ENCODE data around the gene POU4F1. TPM values are rescaled to one million over a fixed set of nuclear protein-coding genes. Genes with fewer than 3 reads are reported as not detected.

Gene POU4F1
- total and polyA plus RNA-seq, 2 experiments from 2014 or later: 0.03 to 0.05 TPM

GRCh38 chr13:78610381-78610883 lies 7.1 kb upstream of the POU4F1 start:
- Mint-ChIP-seq H3K9me3 (no peaks in the 10 kb centered on the region; the same call in 2 of the 3 replicates), H3K27me3 (ENCODE audit: insufficient read depth, low read depth, poor library complexity) (peaks cover 74% of the 10 kb centered on the region), H3K36me3 (ENCODE audit: low read depth) (peaks cover 2% of the 10 kb centered on the region; the same call in 2 of the 3 replicates), H3K27ac (no peak overlapping the region), H3K4me3 (peak overlapping the region; percentile 76; the same call in 1 of the 3 replicates), H3K4me1 (peaks cover 39% of the 10 kb centered on the region)
- TF ChIP-seq EZH2 (IDR thresholded peaks at IDR 0.05; ENCODE audit: low read depth, unreplicated experiment): peak; percentile 25
- TF ChIP-seq REST (IDR thresholded peaks at IDR 0.05; ENCODE audit: unreplicated experiment): no peak
- peak overlapping the region; percentile 55; the same call in 1 of the 2 replicates for H3K4me3 ChIP-seq
- no peak overlapping the region for H3K27ac ChIP-seq (ENCODE audit: low read depth)
- peaks cover 80% of the 10 kb centered on the region for H3K27me3 ChIP-seq (ENCODE audit: insufficient read depth)
- H2AFZ ChIP-seq: no peak overlapping the region
- H3K79me2 ChIP-seq (replicated peaks; ENCODE audit: insufficient read depth): no peaks in the 10 kb centered on the region
- ATAC-seq (no peak), DNase-seq (ENCODE audit: low spot score) (no peak)
- peaks cover 33% of the 10 kb centered on the region for H3F3A ChIP-seq (replicated peaks; ENCODE audit: low read depth)
- no peaks in the 10 kb centered on the region for H3K9me2 ChIP-seq (ENCODE audit: insufficient read depth)
- no peak overlapping the region for H3K4me2 ChIP-seq
- H3K36me3 ChIP-seq (ENCODE audit: insufficient read depth): no peaks in the 10 kb centered on the region
- peaks cover 20% of the 10 kb centered on the region for H4K20me1 ChIP-seq (replicated peaks; ENCODE audit: insufficient read depth)
- peaks cover 43% of the 10 kb centered on the region for H3K4me1 ChIP-seq (ENCODE audit: insufficient read depth)

GRCh38 chr13:78609464-78610205 lies 6.3 kb upstream of the POU4F1 start:
- no peak overlapping the region for H3K27ac ChIP-seq (ENCODE audit: low read depth)
- H3K4me1 Mint-ChIP-seq: peaks cover 46% of the 10 kb centered on the region
- peak overlapping the region; percentile 55 for H3K4me3 ChIP-seq
- peaks cover 25% of the 10 kb centered on the region for H4K20me1 ChIP-seq (replicated peaks; ENCODE audit: insufficient read depth)
- peak overlapping the region; percentile 56 for H2AFZ ChIP-seq
- TF ChIP-seq JUNB (IDR thresholded peaks at IDR 0.05; ENCODE audit: unreplicated experiment) (no peak), EZH2 (IDR thresholded peaks at IDR 0.05; ENCODE audit: low read depth, unreplicated experiment) (peak; percentile 30)
- no peak overlapping the region for H3K27ac Mint-ChIP-seq
- peaks cover 82% of the 10 kb centered on the region for H3K27me3 Mint-ChIP-seq (ENCODE audit: insufficient read depth, low read depth, poor library complexity)
- peak overlapping the region; percentile 97 for H3K4me2 ChIP-seq
- DNase-seq (ENCODE audit: low spot score) (peak; percentile 76), ATAC-seq (peak; percentile 48)
- no peaks in the 10 kb centered on the region for H3K79me2 ChIP-seq (replicated peaks; ENCODE audit: insufficient read depth)
- H3K9me3 Mint-ChIP-seq: no peaks in the 10 kb centered on the region; the same call in 2 of the 3 replicates
- H3K4me3 Mint-ChIP-seq: peak overlapping the region; percentile 76
- peaks cover 88% of the 10 kb centered on the region for H3K27me3 ChIP-seq (ENCODE audit: insufficient read depth)
- peaks cover 50% of the 10 kb centered on the region for H3K4me1 ChIP-seq (ENCODE audit: insufficient read depth)
- peaks cover 34% of the 10 kb centered on the region for H3F3A ChIP-seq (replicated peaks; ENCODE audit: low read depth)
- no peaks in the 10 kb centered on the region for H3K9me2 ChIP-seq (ENCODE audit: insufficient read depth)
- H3K36me3 ChIP-seq (ENCODE audit: insufficient read depth): no peaks in the 10 kb centered on the region
- H3K36me3 Mint-ChIP-seq (ENCODE audit: low read depth): no peaks in the 10 kb centered on the region; the same call in 2 of the 3 replicates
